IMR-90 (cell line): ENCODE measurements around the gene GSPT2. TPM values are rescaled to one million over a fixed set of nuclear protein-coding genes. Genes with fewer than 3 reads are reported as not detected.

Experiments
- ATAC-seq: fragments of 200-7000 bp; cut with Tn5 transposase; 2 replicates; pipeline ENCODE4 v1.9.1; 2020; ENCODE audit warnings: low read depth, mild to moderate bottlenecking, moderate library complexity
- BruUV-seq: library from RNA; stranded (reverse); fragments of 400-500 nt; replicated peaks from 2 replicates; lab custom pipeline; 2021; lab: Mats Ljungman, UMichigan
- CTCF ChIA-PET: fragments of 300-600 bp; formaldehyde crosslinking; extraction: SDS; loops from one replicate; lab custom pipeline; 2021; ENCODE audit warnings: antibody characterized with exemption; lab: Yijun Ruan, JAX
- POLR2A ChIA-PET: fragments of 300-600 bp; sonication (Branson Sonifier 250); formaldehyde crosslinking; loops from one replicate; lab custom pipeline; 2022; ENCODE audit warnings: antibody characterized with exemption; ENCODE audit not compliant: unreplicated experiment; lab: Charles Lee
- DNase-seq: peaks from one replicate; pipeline ENCODE4 v3.0.0; 2013
- H2AFZ ChIP-seq: replicated peaks from 2 replicates; pipeline ENCODE3; 2013; ENCODE audit warnings: low read length, mild to moderate bottlenecking; ENCODE audit not compliant: poor library complexity
- H2AK5ac ChIP-seq: 2 replicates; pipeline ENCODE4 v1.6.1; 2013; ENCODE audit warnings: low read depth, low read length, inconsistent platforms
- H2AK9ac ChIP-seq: replicated peaks from 2 replicates; pipeline ENCODE3; 2013; ENCODE audit warnings: mild to moderate bottlenecking, low read depth, low read length, moderate library complexity; ENCODE audit not compliant: poor library complexity
- H2BK120ac ChIP-seq: 2 replicates; pipeline ENCODE4 v1.6.1; 2013; ENCODE audit warnings: low read depth, low read length, inconsistent platforms
- H2BK15ac ChIP-seq: 3 replicates; pipeline ENCODE4 v1.6.1; 2013; ENCODE audit warnings: low read depth, low read length, inconsistent platforms
- H2BK20ac ChIP-seq: 2 replicates; pipeline ENCODE4 v1.6.1; 2013; ENCODE audit warnings: low read depth, mild to moderate bottlenecking, inconsistent platforms, low read length, moderate library complexity
- H2BK5ac ChIP-seq: 2 replicates; pipeline ENCODE4 v1.6.1; 2013; ENCODE audit warnings: mild to moderate bottlenecking, low read depth, low read length, inconsistent platforms; ENCODE audit not compliant: poor library complexity, severe bottlenecking
- H3K14ac ChIP-seq: replicated peaks from 2 replicates; pipeline ENCODE4 v1.6.1; 2013; ENCODE audit warnings: low read depth, low read length, inconsistent platforms
- H3K18ac ChIP-seq: 2 replicates; pipeline ENCODE4 v1.6.1; 2013; ENCODE audit warnings: low read depth, low read length, control low read depth
- H3K23ac ChIP-seq: 2 replicates; pipeline ENCODE4 v1.6.1; 2013; ENCODE audit warnings: low read depth, low read length, inconsistent platforms
- H3K27ac ChIP-seq: 2 replicates; pipeline ENCODE4 v1.5.1; 2013; ENCODE audit warnings: mild to moderate bottlenecking, control low read depth, low read length; ENCODE audit not compliant: insufficient read depth
- H3K27me3 ChIP-seq: 2 replicates; pipeline ENCODE4 v1.6.1; 2013; ENCODE audit warnings: low read length; ENCODE audit not compliant: control insufficient read depth, insufficient read depth
- H3K36me3 ChIP-seq: 2 replicates; pipeline ENCODE4 v1.6.1; 2013; ENCODE audit warnings: low read length, mixed read lengths; ENCODE audit not compliant: control insufficient read depth, insufficient read depth
- H3K4ac ChIP-seq: 2 replicates; pipeline ENCODE4 v1.6.1; 2013; ENCODE audit warnings: low read depth, low read length, inconsistent platforms
- H3K4me1 ChIP-seq: 2 replicates; pipeline ENCODE4 v1.6.1; 2013; ENCODE audit warnings: low read length, mixed read lengths; ENCODE audit not compliant: control insufficient read depth, insufficient read depth
- H3K4me2 ChIP-seq: 2 replicates; pipeline ENCODE4 v1.6.1; 2013; ENCODE audit warnings: low read depth, mild to moderate bottlenecking, control low read depth, low read length, moderate library complexity
- H3K4me3 ChIP-seq: 2 replicates; pipeline ENCODE4 v1.5.1; 2013; ENCODE audit warnings: low read depth, mild to moderate bottlenecking, control low read depth, low read length, moderate library complexity; ENCODE audit not compliant: insufficient read depth
- H3K56ac ChIP-seq: 2 replicates; pipeline ENCODE4 v1.6.1; 2013; ENCODE audit warnings: low read length, inconsistent platforms; ENCODE audit not compliant: insufficient read depth; ENCODE audit errors: extremely low read depth
- H3K79me1 ChIP-seq, 2 experiments: 2 replicates each; pipeline ENCODE4 v1.6.1; 2013; ENCODE audit warnings: low read length in 2 of 2, inconsistent platforms in 1 of 2, low read depth in 1 of 2
- H3K9ac ChIP-seq: 2 replicates; pipeline ENCODE4 v1.6.1; 2013; ENCODE audit warnings: low read depth, low read length, control low read depth
- H3K9me1 ChIP-seq: 2 replicates; pipeline ENCODE4 v1.6.1; 2013; ENCODE audit warnings: low read length, inconsistent platforms; ENCODE audit not compliant: insufficient read depth
- H3K9me3 ChIP-seq: 2 replicates; pipeline ENCODE4 v1.6.1; 2013; ENCODE audit warnings: low read length; ENCODE audit not compliant: control insufficient read depth, insufficient read depth
- H4K20me1 ChIP-seq: 2 replicates; pipeline ENCODE4 v1.6.1; 2013; ENCODE audit warnings: low read length, inconsistent platforms; ENCODE audit not compliant: insufficient read depth
- H4K5ac ChIP-seq: 2 replicates; pipeline ENCODE4 v1.6.1; 2013; ENCODE audit warnings: mild to moderate bottlenecking, low read depth, low read length, control low read depth
- H4K8ac ChIP-seq, 2 experiments: 2 replicates each; pipeline ENCODE4 v1.6.1; 2013; ENCODE audit warnings: low read depth in 2 of 2, low read length in 2 of 2, control low read depth in 1 of 2, inconsistent platforms in 1 of 2
- H4K91ac ChIP-seq: 2 replicates; pipeline ENCODE4 v1.6.1; 2013; ENCODE audit warnings: low read depth, low read length, inconsistent platforms; ENCODE audit not compliant: insufficient read depth
- BHLHE40 ChIP-seq: fragments of 150-350 bp; IDR thresholded peaks from 2 replicates; pipeline ENCODE4 v1.6.1; 2016; ENCODE audit warnings: mild to moderate bottlenecking, low read depth, low read length
- CEBPB ChIP-seq: IDR thresholded peaks from 2 replicates; pipeline ENCODE4 v1.6.1; 2012; ENCODE audit warnings: low read depth, low read length, improper control_type of control experiment
- CHD1 ChIP-seq: IDR thresholded peaks from 2 replicates; pipeline ENCODE4 v1.6.1; 2012; ENCODE audit warnings: low read depth, low read length, improper control_type of control experiment
- CTCF ChIP-seq: conservative IDR thresholded peaks from 2 replicates; pipeline ENCODE4 v1.5.1; 2012; ENCODE audit warnings: mild to moderate bottlenecking, low read depth, low read length, improper control_type of control experiment
- ELK1 ChIP-seq: fragments of 150-350 bp; IDR thresholded peaks from 2 replicates; pipeline ENCODE4 v1.6.1; 2016; ENCODE audit warnings: low read depth, mild to moderate bottlenecking, low read length, moderate library complexity, borderline replicate concordance
- FOS ChIP-seq: fragments of 150-350 bp; IDR thresholded peaks from 2 replicates; pipeline ENCODE4 v1.6.1; 2016; ENCODE audit warnings: low read depth, low read length
- MAFK ChIP-seq: IDR thresholded peaks from 2 replicates; pipeline ENCODE4 v1.6.1; 2012; ENCODE audit warnings: low read depth, low read length, improper control_type of control experiment
- MAZ ChIP-seq: IDR thresholded peaks from 2 replicates; pipeline ENCODE4 v1.6.1; 2012; ENCODE audit warnings: low read depth, mild to moderate bottlenecking, low read length, improper control_type of control experiment, moderate library complexity, borderline replicate concordance
- MXI1 ChIP-seq: IDR thresholded peaks from 2 replicates; pipeline ENCODE4 v1.6.1; 2012; ENCODE audit warnings: low read depth, mild to moderate bottlenecking, low read length, moderate library complexity, borderline replicate concordance
- NFE2L2 ChIP-seq: fragments of 150-350 bp; IDR thresholded peaks from 2 replicates; pipeline ENCODE4 v1.6.1; 2016; ENCODE audit warnings: low read depth, mild to moderate bottlenecking, low read length
- POLR2A ChIP-seq: IDR thresholded peaks from 2 replicates; pipeline ENCODE4 v1.6.1; 2012; ENCODE audit warnings: mild to moderate bottlenecking, low read depth, low read length
- RAD21 ChIP-seq: IDR thresholded peaks from 2 replicates; pipeline ENCODE4 v1.6.1; 2012; ENCODE audit warnings: low read length, improper control_type of control experiment
- RCOR1 ChIP-seq: IDR thresholded peaks from 2 replicates; pipeline ENCODE4 v1.6.1; 2012; ENCODE audit warnings: mild to moderate bottlenecking, low read length, improper control_type of control experiment; ENCODE audit not compliant: insufficient replicate concordance
- RFX5 ChIP-seq: IDR thresholded peaks from 2 replicates; pipeline ENCODE4 v1.8.0; 2012; ENCODE audit warnings: low read depth, mild to moderate bottlenecking, low read length, moderate library complexity
- SMC3 ChIP-seq: fragments of 150-350 bp; IDR thresholded peaks from 2 replicates; pipeline ENCODE4 v1.6.1; 2016; ENCODE audit warnings: low read depth, mild to moderate bottlenecking, antibody characterized with exemption, low read length, moderate library complexity
- USF2 ChIP-seq: fragments of 150-350 bp; IDR thresholded peaks from 2 replicates; pipeline ENCODE4 v1.6.1; 2017; ENCODE audit warnings: mild to moderate bottlenecking, antibody characterized with exemption, low read length, low read depth
- dilution Hi-C: fragments of 300-500 bp; cut with HindIII; formaldehyde crosslinking; loops from one replicate; pipeline ENCODE4 v1.14.3; 2018; ENCODE audit warnings: low sequenced_read_pairs; ENCODE audit not compliant: unreplicated experiment
- in situ Hi-C: fragments of 300-500 bp; cut with MboI; formaldehyde crosslinking; loops from 3 replicates; pipeline ENCODE4 v1.14.3; 2019; ENCODE audit warnings: low sequenced_read_pairs, inconsistent platforms, mixed read lengths
- intact Hi-C: fragments of 100-400 bp; cut with micrococcal nuclease; formaldehyde crosslinking; loops from 2 replicates; pipeline ENCODE4 v1.10.0; 2022
- polyA plus RNA-seq, 3 experiments: library from polyadenylated mRNA; depleted of rRNA; stranded (reverse); fragments of >200 nt; gene quantifications; 2 replicates each; pipeline ENCODE4 v1.2.3, GENCODE V29; 2012; ENCODE audit warnings: low replicate concordance in 1 of 3
- total RNA-seq: library from RNA; depleted of rRNA; stranded (reverse); fragments of >200 nt; gene quantifications from 2 replicates; pipeline ENCODE4 v1.2.3, GENCODE V29; 2012

GSPT2 gene
- total and polyA plus RNA-seq, 2 of the 4 experiments (the other 2 are of a cell fraction) = 5.4 to 5.9 TPM

- Histone ChIP-seq H3K27me3 (peaks cover 15% of the 10 kb centered on the region), H3K9me3 (no peaks in the 10 kb centered on the region), H2AK5ac (no peak overlapping the region), H2BK20ac (no peak overlapping the region), H2BK15ac (no peak overlapping the region), H2BK5ac (no peak overlapping the region), H3K4me1 (no peaks in the 10 kb centered on the region), H3K9ac (no peak overlapping the region), H4K91ac (no peak overlapping the region), H4K20me1 (no peaks in the 10 kb centered on the region; the same call in 1 of the 2 replicates), H3K14ac (no peak overlapping the region), H3K27ac (no peak overlapping the region), H4K8ac (no peak overlapping the region), H3K4me3 (no peak overlapping the region), H3K23ac (no peak overlapping the region), H3K18ac (no peak overlapping the region), H3K4me2 (no peak overlapping the region), H2AK9ac (no peak overlapping the region), H3K9me1 (no peaks in the 10 kb centered on the region), H3K56ac (no peak overlapping the region), H3K36me3 (no peaks in the 10 kb centered on the region), H3K79me1 (no peaks in the 10 kb centered on the region), H4K5ac (no peak overlapping the region), H2AFZ (no peak overlapping the region), H2BK120ac (no peak overlapping the region), H3K4ac (no peak overlapping the region)
- POLR2A ChIA-PET = no interaction called here
- ATAC-seq (no peak), DNase-seq (no peak)
- intact Hi-C loops (no loop called here), dilution Hi-C loops (no loop called here), in situ Hi-C loops (no loop called here)
- CTCF ChIA-PET = no interaction called here
- TF ChIP-seq RFX5 (no peak), MXI1 (no peak), NFE2L2 (no peak), SMC3 (no peak), CTCF (no peak), MAZ (no peak), BHLHE40 (no peak), RCOR1 (no peak), FOS (no peak), MAFK (no peak), ELK1 (no peak), RAD21 (no peak), CHD1 (no peak), USF2 (no peak), CEBPB (no peak), POLR2A (no peak)
- no TSS peak for BruUV-seq
Observed at GRCh38 chrX:51728202-51728601, 15.0 kb upstream of the GSPT2 start.
